Endometrial microvascular endothelial cells (primary cell): ENCODE measurements around the gene ING5. TPM values are rescaled to one million over a fixed set of nuclear protein-coding genes. Genes with fewer than 3 reads are reported as not detected.

ENCODE experiments used
- in situ Hi-C: cut with HindIII; loops from 2 replicates; pipeline ENCODE4 v1.10.0; 2017; ENCODE audit warnings: low sequenced_read_pairs, low pct_unique_long_range_greater_than_20kb; ENCODE audit errors: inconsistent ontology term
- total RNA-seq: library from RNA; depleted of rRNA; stranded (reverse); fragments of >200 nt; gene quantifications from one replicate; pipeline ENCODE4 v1.2.3, GENCODE V29; 2015; ENCODE audit errors: inconsistent ontology term

ING5 gene
- total RNA-seq, 1 donor from 2014 or later = 12.6 TPM

- in situ Hi-C loops = no loop called here
Observed at GRCh38 chr2:241695651-241696050, 6.2 kb upstream of the ING5 start.

- in situ Hi-C loops = no loop called here
Observed at GRCh38 chr2:241701149-241701398, 765 bp upstream of the ING5 start.

- in situ Hi-C loops = no loop called here
Observed at GRCh38 chr2:241702155-241703031, 554 bp downstream of the ING5 start.

- in situ Hi-C loops = no loop called here
Observed at GRCh38 chr2:241703032-241703604, 1.3 kb downstream of the ING5 start.

- in situ Hi-C loops = no loop called here
Observed at GRCh38 chr2:241706537-241706936, 4.7 kb downstream of the ING5 start.

- in situ Hi-C loops = no loop called here
Observed at GRCh38 chr2:241708879-241709278, 7.0 kb downstream of the ING5 start.

- in situ Hi-C loops = no loop called here
Observed at GRCh38 chr2:241719093-241719492, 17.3 kb downstream of the ING5 start.

GRCh38 chr2:241720099-241720498 is 18.3 kb downstream of the ING5 start:
- in situ Hi-C loops = no loop called here

- in situ Hi-C loops = no loop called here
Observed at GRCh38 chr2:241720560-241720959, 18.7 kb downstream of the ING5 start.

GRCh38 chr2:241721852-241722251 is 20.0 kb downstream of the ING5 start:
- in situ Hi-C loops = no loop called here

- in situ Hi-C loops = no loop called here
Observed at GRCh38 chr2:241722896-241723454, 21.1 kb downstream of the ING5 start.

GRCh38 chr2:241724259-241724974 is 22.6 kb downstream of the ING5 start:
- in situ Hi-C loops = no loop called here

- in situ Hi-C loops = no loop called here
Observed at GRCh38 chr2:241724975-241725870, 23.4 kb downstream of the ING5 start.

- in situ Hi-C loops = no loop called here
Observed at GRCh38 chr2:241726459-241726858, 24.6 kb downstream of the ING5 start.

GRCh38 chr2:241728000-241728399 is 26.2 kb downstream of the ING5 start:
- in situ Hi-C loops = no loop called here

GRCh38 chr2:241728627-241729026 is 26.8 kb downstream of the ING5 start:
- in situ Hi-C loops = no loop called here

GRCh38 chr2:241729868-241730267 is 28.0 kb downstream of the ING5 start:
- in situ Hi-C loops = no loop called here

GRCh38 chr2:241730671-241731293 is 28.9 kb downstream of the ING5 start:
- in situ Hi-C loops = no loop called here
